Gastrocnemius medialis (tissue), 4 donors: ENCODE data around the gene LRP1.

Experiments used
- CTCF ChIP-seq, 5 experiments: fragments of 450-650 bp in 3 of 5; fragments of 200-600 bp in 2 of 5; sonication (generic) in 2 of 5; IDR thresholded peaks in 4 of 5; conservative IDR thresholded peaks in 1 of 5; 1 replicate in 4 of 5; 2 replicates in 1 of 5; pipeline ENCODE4 v1.5.1; 2016 to 2019; ENCODE audit warnings: antibody characterized with exemption in 5 of 5, mild to moderate bottlenecking in 3 of 5, moderate library complexity in 3 of 5
- POLR2A ChIP-seq, 2 donors: fragments of 450-650 bp; IDR thresholded peaks; one replicate each; pipeline ENCODE4 v1.6.1; 2017; ENCODE audit warnings: antibody characterized with exemption in 2 of 2, mild to moderate bottlenecking in 2 of 2, moderate library complexity in 2 of 2

DNA sequence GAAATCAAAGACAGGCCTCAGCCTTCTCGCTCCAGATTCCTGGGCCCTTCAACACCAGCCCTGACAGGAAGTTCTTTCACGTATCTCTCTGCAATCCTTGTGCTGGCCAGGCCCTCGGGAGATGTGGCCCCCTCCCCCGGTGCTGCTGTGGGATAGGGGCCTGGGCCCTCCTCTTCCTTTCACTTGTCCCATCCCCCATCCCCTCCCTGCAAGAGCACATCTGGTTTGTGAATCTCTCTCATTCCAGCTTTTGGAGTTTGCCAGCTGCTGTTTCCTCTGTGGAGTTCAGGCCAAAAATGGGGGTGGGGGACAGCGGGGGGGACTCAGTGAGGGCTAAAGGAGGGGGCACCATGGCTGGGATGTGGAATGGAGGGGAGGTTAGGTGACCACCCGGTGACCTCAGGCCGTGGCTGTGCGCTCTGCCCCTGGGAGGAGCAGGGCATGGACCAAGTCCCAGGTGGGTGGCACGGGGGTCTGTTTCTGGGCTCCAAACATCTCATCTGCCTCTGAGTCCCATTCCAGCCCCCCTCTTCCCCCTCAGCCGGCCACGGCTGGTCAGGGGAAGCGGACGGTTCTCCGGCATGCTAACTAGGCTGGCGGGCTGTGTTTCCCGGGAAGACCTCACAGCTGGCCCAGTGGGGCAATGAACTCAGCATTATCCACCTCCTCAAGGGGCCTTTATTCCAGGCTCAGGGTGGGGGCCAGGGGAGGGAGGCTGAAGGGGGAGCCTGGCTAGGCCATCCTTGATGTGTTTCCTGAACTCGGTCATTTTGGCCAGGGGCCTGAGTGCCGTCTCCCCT, 7.4 kb downstream of the LRP1 start:
- TF ChIP-seq POLR2A (IDR thresholded peaks at IDR 0.05) (no peak), CTCF (IDR thresholded peaks at IDR 0.05 in 4 of 5, conservative IDR thresholded peaks at IDR 0.05 in 1 of 5) (no peak)
